ENCODE measurements around the gene UNK.

GRCh38 chr17:75771334-75772281 is 13.0 kb upstream of the UNK start:
- TF ChIP-seq CTCF (IDR thresholded peaks at IDR 0.05) (no peak), POLR2A (IDR thresholded peaks at IDR 0.05) (no peak), EP300 (IDR thresholded peaks at IDR 0.05) (no peak)
